Endothelial cell of umbilical vein (primary cell): Measurements from ENCODE around the gene FAM219A. TPM values are rescaled to one million over a fixed set of nuclear protein-coding genes. Genes with fewer than 3 reads are reported as not detected.

ENCODE experiments used
- BruUV-seq: library from RNA; stranded (reverse); fragments of 400-500 nt; replicated peaks from 2 replicates; lab custom pipeline; 2021; lab: Mats Ljungman, UMichigan
- CTCF ChIA-PET: fragments of 300-600, 350-600 bp; sonication (Branson Sonifier 250); formaldehyde crosslinking; loops from one replicate; lab custom pipeline; 2021; ENCODE audit warnings: antibody characterized with exemption, inconsistent platforms; lab: Charles Lee
- POLR2A ChIA-PET: fragments of 300-600, 350-600 bp; sonication (Branson Sonifier 250); formaldehyde crosslinking; loops from one replicate; lab custom pipeline; 2021; ENCODE audit warnings: antibody characterized with exemption, inconsistent platforms; lab: Charles Lee
- DNase-seq: peaks from one replicate; pipeline ENCODE4 v3.0.0-alpha.2; 2011; ENCODE audit warnings: low read depth, low spot score
- FAIRE-seq: peaks from 2 replicates; lab custom pipeline; 2011; peaks lifted over from hg19 to GRCh38; lab: Jason Lieb, UNC
- H2AFZ ChIP-seq: 2 replicates; pipeline ENCODE4 v1.6.0; 2012; ENCODE audit warnings: low read depth, low read length, control low read depth, inconsistent platforms
- H3K27ac ChIP-seq: 2 replicates; pipeline ENCODE4 v1.5.1; 2011; ENCODE audit warnings: low read depth, mild to moderate bottlenecking, control low read depth, low read length, moderate library complexity; ENCODE audit not compliant: insufficient read depth
- H3K27me3 ChIP-seq, 2 experiments: 2 replicates each; pipeline versions ENCODE4 v1.6.0 to v1.6.1; 2011; ENCODE audit warnings: low read length in 2 of 2, mixed read lengths in 1 of 2; ENCODE audit not compliant: control insufficient read depth in 2 of 2, insufficient read depth in 2 of 2
- H3K36me3 ChIP-seq, 2 experiments: 2 replicates in 1 of 2; 3 replicates in 1 of 2; pipeline ENCODE4 v1.5.1; 2011; ENCODE audit warnings: low read length in 2 of 2, mild to moderate bottlenecking in 1 of 2, moderate library complexity in 1 of 2; ENCODE audit not compliant: control insufficient read depth in 2 of 2, insufficient read depth in 2 of 2; ENCODE audit errors: extremely low read depth in 1 of 2
- H3K4me1 ChIP-seq: 3 replicates; pipeline ENCODE4 v1.5.1; 2011; ENCODE audit warnings: mild to moderate bottlenecking, low read length; ENCODE audit not compliant: control insufficient read depth, insufficient read depth; ENCODE audit errors: extremely low read depth
- H3K4me2 ChIP-seq: 2 replicates; pipeline ENCODE4 v1.6.1; 2011; ENCODE audit warnings: low read length, control low read depth, mixed read lengths; ENCODE audit not compliant: insufficient read depth
- H3K4me3 ChIP-seq, 3 experiments: fragments of 200-600 bp in 1 of 3; sonication (generic), shearing (Covaris generic) in 1 of 3; replicated peaks in 1 of 3; 2 replicates each; pipeline ENCODE4 v1.5.1; 2011 to 2016; ENCODE audit warnings: control low read depth in 3 of 3, low read length in 3 of 3, mild to moderate bottlenecking in 2 of 3, inconsistent platforms in 1 of 3, low read depth in 1 of 3, moderate library complexity in 1 of 3; ENCODE audit not compliant: insufficient read depth in 1 of 3
- H3K79me2 ChIP-seq: 2 replicates; pipeline ENCODE4 v1.6.0; 2012; ENCODE audit warnings: low read length, inconsistent platforms; ENCODE audit not compliant: control insufficient read depth, insufficient read depth
- H3K9ac ChIP-seq: replicated peaks from 2 replicates; pipeline ENCODE3; 2011; ENCODE audit warnings: low read length, control low read depth; ENCODE audit not compliant: insufficient read depth; ENCODE audit errors: extremely low read depth
- H3K9me1 ChIP-seq: replicated peaks from 3 replicates; pipeline ENCODE4 v1.6.0; 2011; ENCODE audit warnings: mild to moderate bottlenecking, low read length; ENCODE audit not compliant: control insufficient read depth, insufficient read depth; ENCODE audit errors: extremely low read depth
- H3K9me3 ChIP-seq: replicated peaks from 2 replicates; pipeline ENCODE4 v1.5.1; 2012; ENCODE audit warnings: low read length, inconsistent platforms; ENCODE audit not compliant: control insufficient read depth, insufficient read depth
- H4K20me1 ChIP-seq: replicated peaks from 2 replicates; pipeline ENCODE3; 2011; ENCODE audit warnings: mild to moderate bottlenecking, low read length; ENCODE audit not compliant: control insufficient read depth, insufficient read depth; ENCODE audit errors: extremely low read depth
- EZH2 ChIP-seq: IDR thresholded peaks from 2 replicates; pipeline ENCODE4 v1.6.1; 2012; ENCODE audit warnings: borderline replicate concordance, low read depth, mild to moderate bottlenecking, moderate library complexity, low read length, inconsistent platforms; ENCODE audit not compliant: severe bottlenecking
- FOS ChIP-seq: IDR thresholded peaks from 2 replicates; pipeline ENCODE4 v1.6.1; 2011; ENCODE audit warnings: mild to moderate bottlenecking, low read length, moderate library complexity, borderline replicate concordance; ENCODE audit not compliant: insufficient read depth
- GATA2 ChIP-seq: IDR thresholded peaks from 2 replicates; pipeline ENCODE4 v1.7.0; 2011; ENCODE audit warnings: low read depth, mild to moderate bottlenecking, moderate library complexity, mixed read lengths, low read length; ENCODE audit not compliant: insufficient read length, insufficient read depth
- JUN ChIP-seq: IDR thresholded peaks from 2 replicates; pipeline ENCODE4 v1.6.1; 2011; ENCODE audit warnings: borderline replicate concordance, low read depth; ENCODE audit not compliant: insufficient read length, insufficient read depth
- MYC ChIP-seq: IDR thresholded peaks from one replicate; pipeline ENCODE4 v1.6.1; 2011; ENCODE audit warnings: mild to moderate bottlenecking, low read depth, low read length
- POLR2A ChIP-seq: IDR thresholded peaks from 2 replicates; pipeline ENCODE4 v1.6.1; 2012; ENCODE audit warnings: low read depth, mild to moderate bottlenecking, control low read depth, low read length
- POLR2AphosphoS5 ChIP-seq: IDR thresholded peaks from 2 replicates; pipeline ENCODE4 v1.6.1; 2012; ENCODE audit warnings: low read depth, mild to moderate bottlenecking, control low read depth, low read length, moderate library complexity; ENCODE audit not compliant: insufficient read depth
- dilution Hi-C: fragments of 300-500 bp; cut with MboI; formaldehyde crosslinking; loops from one replicate; pipeline ENCODE4 v1.15.0; 2019; ENCODE audit warnings: low sequenced_read_pairs; ENCODE audit not compliant: extremely low pct_ligation_motif_present
- intact Hi-C: fragments of 100-400 bp; cut with micrococcal nuclease; formaldehyde crosslinking; loops from one replicate; pipeline ENCODE4 v1.10.0; 2022
- polyA plus RNA-seq, 4 experiments: library from polyadenylated mRNA; depleted of rRNA in 3 of 4; stranded (reverse) in 3 of 4; unstranded in 1 of 4; fragments of >200 nt; gene quantifications; 2 replicates each; pipeline versions ENCODE4 v1.2.1 to v1.2.3, GENCODE V29; 2011 to 2012; ENCODE audit warnings: missing spikeins in 1 of 4
- total RNA-seq: library from RNA; stranded (reverse); gene quantifications from 2 replicates; pipeline ENCODE4 v1.2.3, GENCODE V29; 2021
- TF ChIP-seq, protein P1 (sequence below): IDR thresholded peaks from 2 replicates; pipeline ENCODE4 v1.6.1; 2011; ENCODE audit not compliant: insufficient read depth, insufficient read length
- TF ChIP-seq, protein P2 (sequence below), 2 donors: IDR thresholded peaks; 1 replicate in 1 of 2; 2 replicates in 1 of 2; pipeline ENCODE4 v1.5.1; 2011; ENCODE audit warnings: low read length in 2 of 2, mild to moderate bottlenecking in 2 of 2, moderate library complexity in 2 of 2, control low read depth in 1 of 2, inconsistent platforms in 1 of 2, low read depth in 1 of 2; ENCODE audit not compliant: insufficient read depth in 1 of 2; ENCODE audit errors: extremely low read depth in 1 of 2

FAM219A gene
- total and polyA plus RNA-seq, 2 donors (not counting 3 experiments of a cell fraction or from before 2014, with no cell fraction given), result 18.1 to 35.7 TPM

DNA sequence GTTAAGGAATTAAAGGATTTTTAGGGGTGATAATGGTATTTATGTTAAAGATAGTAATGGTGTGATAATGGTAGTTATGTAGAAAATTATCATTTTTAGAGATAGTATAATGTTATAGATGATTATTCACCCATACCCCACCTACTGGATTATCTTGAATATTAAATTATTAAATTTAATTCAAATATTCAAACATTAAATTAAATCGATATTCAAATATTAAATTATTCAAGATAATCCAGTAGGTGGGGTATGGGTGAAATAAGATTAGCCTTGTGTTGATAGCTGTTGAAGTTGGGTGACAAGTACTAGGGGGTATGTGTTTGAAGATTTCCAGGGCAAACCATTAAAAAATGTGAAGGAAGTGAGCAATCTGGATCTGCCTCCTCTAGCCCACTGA lies 15.6 kb downstream of the FAM219A start:
- H4K20me1 ChIP-seq, result no peaks in the 10 kb centered on the region
- BruUV-seq, result no TSS peak
- H3K27me3 ChIP-seq, result no peaks in the 10 kb centered on the region
- H3K9ac ChIP-seq, result no peak overlapping the region
- FAIRE-seq (no peak), DNase-seq (no peak)
- H3K79me2 ChIP-seq, result peaks cover 13% of the 10 kb centered on the region
- dilution Hi-C loops (no loop called here), intact Hi-C loops (no loop called here)
- H2AFZ ChIP-seq, result no peak overlapping the region
- TF ChIP-seq, protein P1, sequence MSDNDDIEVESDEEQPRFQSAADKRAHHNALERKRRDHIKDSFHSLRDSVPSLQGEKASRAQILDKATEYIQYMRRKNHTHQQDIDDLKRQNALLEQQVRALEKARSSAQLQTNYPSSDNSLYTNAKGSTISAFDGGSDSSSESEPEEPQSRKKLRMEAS, result no peak
- TF ChIP-seq, protein P2, sequence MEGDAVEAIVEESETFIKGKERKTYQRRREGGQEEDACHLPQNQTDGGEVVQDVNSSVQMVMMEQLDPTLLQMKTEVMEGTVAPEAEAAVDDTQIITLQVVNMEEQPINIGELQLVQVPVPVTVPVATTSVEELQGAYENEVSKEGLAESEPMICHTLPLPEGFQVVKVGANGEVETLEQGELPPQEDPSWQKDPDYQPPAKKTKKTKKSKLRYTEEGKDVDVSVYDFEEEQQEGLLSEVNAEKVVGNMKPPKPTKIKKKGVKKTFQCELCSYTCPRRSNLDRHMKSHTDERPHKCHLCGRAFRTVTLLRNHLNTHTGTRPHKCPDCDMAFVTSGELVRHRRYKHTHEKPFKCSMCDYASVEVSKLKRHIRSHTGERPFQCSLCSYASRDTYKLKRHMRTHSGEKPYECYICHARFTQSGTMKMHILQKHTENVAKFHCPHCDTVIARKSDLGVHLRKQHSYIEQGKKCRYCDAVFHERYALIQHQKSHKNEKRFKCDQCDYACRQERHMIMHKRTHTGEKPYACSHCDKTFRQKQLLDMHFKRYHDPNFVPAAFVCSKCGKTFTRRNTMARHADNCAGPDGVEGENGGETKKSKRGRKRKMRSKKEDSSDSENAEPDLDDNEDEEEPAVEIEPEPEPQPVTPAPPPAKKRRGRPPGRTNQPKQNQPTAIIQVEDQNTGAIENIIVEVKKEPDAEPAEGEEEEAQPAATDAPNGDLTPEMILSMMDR (IDR thresholded peaks at IDR 0.05; ENCODE audit: extremely low read depth in 1 of 2, insufficient read depth in 1 of 2, low read depth in 1 of 2, low read length in 2 of 2), result no peak
- no peak for TF ChIP-seq GATA2
- TF ChIP-seq MYC, result no peak
- TF ChIP-seq FOS, result no peak
- TF ChIP-seq EZH2, result no peak
- TF ChIP-seq POLR2AphosphoS5, result no peak
- no peak for TF ChIP-seq POLR2A
- TF ChIP-seq JUN, result no peak
- no peaks in the 10 kb centered on the region for H3K36me3 ChIP-seq
- POLR2A ChIA-PET, result no interaction called here
- H3K4me1 ChIP-seq, result peaks cover 28% of the 10 kb centered on the region
- H3K27ac ChIP-seq, result no peak overlapping the region
- H3K9me1 ChIP-seq, result no peaks in the 10 kb centered on the region
- CTCF ChIA-PET, result interaction anchor here (1.1 to 4.9 kb wide), 3 partner anchors 13 to 148 kb away, joined by 6 to 37 read pairs (median 8); partner anchors contain the start of genes DNAI1 and FAM219A
- H3K4me3 ChIP-seq, result no peak overlapping the region
- no peak overlapping the region for H3K4me2 ChIP-seq
- H3K9me3 ChIP-seq, result no peaks in the 10 kb centered on the region
